CD4-positive, alpha-beta T cell treated with Interleukin-4 for 1 hour (primary cell): ENCODE results near the gene DMRTA2.
"Not testable (repeated sequence)": the region's sequence is repeated elsewhere in the genome, so short reads cannot be mapped to it uniquely, and the experiment has no call there.

Source experiments
- DNase-seq, 2 donors: peaks; one replicate each; pipeline ENCODE4 v3.0.0-alpha.2; 2020 to 2022

Gene DMRTA2

DNA sequence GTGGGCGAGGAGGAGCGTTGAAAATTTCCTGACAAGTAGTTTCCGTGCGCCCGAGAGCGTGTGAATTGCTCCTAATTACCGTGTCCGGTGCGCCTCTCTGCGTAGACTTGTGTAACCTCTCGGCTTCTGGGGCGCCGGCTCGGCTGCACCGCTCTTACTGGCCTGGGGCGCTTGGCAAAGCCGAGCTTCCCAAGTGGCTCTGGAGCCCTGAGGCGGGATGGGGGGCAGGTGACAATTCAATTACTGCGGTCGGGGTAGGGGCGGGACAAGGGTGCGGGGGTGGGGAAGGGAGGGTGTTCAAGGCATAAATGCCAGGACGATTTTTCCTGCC is 392 bp upstream of the DMRTA2 start:
- DNase-seq, result no peak

DNA sequence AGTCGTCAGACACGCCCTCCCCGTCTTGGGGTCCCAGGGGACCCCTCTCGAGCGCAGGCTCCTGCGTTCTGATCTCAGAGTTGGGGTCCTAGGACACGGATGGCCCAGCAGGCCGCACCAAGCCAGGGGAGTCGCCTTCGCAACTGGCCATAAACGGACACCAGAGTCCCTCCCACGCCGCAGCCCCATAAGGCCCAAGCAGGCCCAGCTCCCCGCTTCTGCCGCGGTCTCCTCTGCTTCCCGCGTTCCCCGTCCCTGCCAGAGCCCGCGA is 633 bp downstream of the DMRTA2 start:
- no peak for DNase-seq

DNA sequence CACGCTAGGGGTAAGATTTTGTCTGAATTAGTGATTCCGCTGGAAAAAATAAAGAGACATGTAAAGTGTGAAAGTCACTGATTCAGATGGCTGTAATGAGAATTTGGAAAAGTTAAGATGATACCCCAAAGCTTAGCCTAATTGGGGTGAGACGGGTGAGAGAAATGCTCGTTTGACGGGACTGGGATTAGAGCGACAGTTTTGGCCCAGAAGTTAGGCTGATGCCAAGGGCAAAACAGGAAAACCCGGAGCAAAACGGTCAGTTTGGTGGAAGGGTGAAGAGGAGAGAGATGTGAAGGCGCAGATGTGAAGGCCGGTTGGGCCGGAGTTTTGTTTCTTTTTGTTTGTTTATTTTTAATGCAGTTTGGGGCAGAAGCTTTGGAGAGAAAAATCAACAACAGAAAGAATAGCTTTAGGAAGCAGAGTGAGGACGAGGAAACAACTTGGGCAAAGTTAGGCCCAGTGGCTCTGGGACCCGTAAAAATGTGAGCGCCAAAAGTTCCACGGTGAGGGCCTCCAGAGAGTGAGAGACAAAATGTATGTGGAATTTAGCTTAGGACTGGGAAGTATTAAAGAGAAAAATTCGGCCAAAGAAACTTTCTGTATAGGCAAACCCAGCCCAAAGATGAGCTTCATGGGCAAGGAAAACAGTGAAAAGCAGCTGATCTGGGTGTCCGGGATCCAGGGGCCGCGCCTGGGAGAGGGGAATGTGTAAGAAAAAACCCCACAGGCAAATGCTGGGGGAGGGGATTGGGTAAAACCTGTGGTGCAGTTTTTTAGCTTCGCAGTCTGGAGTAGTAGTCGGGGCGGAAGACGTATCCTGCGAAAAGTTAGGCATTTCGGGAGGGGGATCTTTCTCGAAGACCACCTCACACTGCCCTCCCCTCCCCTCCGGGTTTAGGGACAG is 1.2 kb downstream of the DMRTA2 start:
- DNase-seq, result no peak

DNA sequence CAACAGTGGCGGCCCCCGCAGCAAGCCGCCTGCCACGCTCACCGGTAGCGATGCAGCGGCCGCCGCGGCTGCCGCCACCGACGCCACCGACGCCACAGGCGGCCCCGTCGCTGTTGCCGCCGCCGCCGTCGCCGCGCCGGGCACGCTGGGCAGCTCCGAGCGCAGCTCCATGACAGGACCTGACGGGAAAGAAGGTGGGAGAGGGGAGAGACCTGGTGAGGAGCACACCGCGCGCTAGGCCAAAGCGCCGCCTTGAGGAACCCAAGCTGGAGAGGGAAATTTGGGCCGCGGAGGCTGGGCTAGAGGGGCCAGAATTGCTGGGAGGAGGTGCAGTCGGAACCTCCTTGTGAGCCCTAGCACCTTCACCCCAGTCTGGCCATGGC is 1.9 kb downstream of the DMRTA2 start:
- no peak for DNase-seq

DNA sequence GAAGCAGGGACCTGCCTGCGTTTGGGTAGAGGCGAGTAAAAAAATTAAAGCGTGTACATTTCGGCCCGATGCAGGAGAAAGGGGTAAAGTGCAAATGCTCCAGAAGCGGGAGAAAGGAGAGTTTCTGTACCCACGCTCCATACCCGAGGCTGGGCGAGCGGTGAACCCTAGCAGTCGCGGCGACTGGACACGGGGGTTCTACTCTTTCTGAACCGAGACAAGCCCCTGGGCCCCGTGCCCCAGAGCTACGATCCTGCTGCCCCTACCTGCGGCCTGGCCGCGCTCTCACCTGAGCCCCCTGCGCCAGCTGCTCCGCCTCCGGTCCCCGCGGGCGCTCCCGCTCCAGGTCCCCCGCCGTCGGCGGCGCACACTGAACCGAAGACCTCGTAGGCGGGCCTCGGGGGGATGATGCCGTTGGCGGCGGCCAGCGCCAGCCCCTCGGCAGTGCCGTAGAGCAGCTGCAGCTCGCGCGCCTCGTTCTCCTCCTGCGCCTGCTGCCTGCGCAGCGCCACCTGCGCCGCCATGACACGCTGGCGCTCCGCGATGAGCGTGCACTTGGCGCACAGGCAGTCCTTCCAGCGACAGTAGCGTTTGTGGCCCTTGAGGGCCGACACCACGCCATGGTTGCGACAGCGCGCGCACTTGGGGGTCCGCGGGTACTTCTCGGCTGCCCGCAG is 2.4 kb downstream of the DMRTA2 start:
- DNase-seq, result no peak

DNA sequence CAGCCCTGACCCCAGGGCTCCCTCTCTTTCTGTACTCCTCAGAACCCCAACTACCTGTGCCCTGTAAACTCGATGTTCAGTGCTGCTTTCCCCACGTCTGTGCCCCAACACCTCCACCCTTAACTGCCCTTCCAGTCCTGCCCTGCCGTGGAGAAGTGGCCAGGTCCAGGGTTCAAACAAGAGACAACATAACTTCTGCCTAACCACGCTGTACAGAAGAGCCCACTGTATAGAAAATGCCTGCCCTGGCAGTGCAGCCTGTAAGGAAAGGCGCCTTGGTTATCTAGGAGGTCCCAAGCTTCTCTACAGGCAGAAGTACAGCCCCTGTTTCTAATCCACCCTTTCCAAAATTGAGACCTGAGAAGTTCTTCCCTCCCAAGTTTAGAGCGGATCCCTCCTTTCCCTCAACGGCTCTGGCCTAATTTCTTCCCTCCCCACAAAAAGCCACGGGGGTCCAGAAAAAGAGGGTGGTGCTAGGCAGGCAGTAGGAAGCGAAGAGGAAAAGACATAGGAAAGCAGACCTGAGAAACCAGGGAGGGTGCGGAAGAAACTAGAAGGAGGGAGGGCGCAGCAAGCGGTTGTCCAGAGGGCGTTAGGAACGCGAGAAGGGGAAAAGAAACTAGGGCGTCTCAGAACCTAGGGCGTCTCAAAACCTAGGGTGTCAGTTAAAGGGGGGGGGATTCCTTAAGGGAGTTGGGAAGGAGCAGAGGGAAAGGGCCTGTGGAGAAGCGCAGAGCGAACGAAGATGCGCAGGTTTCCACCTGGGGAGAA is 3.2 kb downstream of the DMRTA2 start:
- no peak for DNase-seq

DNA sequence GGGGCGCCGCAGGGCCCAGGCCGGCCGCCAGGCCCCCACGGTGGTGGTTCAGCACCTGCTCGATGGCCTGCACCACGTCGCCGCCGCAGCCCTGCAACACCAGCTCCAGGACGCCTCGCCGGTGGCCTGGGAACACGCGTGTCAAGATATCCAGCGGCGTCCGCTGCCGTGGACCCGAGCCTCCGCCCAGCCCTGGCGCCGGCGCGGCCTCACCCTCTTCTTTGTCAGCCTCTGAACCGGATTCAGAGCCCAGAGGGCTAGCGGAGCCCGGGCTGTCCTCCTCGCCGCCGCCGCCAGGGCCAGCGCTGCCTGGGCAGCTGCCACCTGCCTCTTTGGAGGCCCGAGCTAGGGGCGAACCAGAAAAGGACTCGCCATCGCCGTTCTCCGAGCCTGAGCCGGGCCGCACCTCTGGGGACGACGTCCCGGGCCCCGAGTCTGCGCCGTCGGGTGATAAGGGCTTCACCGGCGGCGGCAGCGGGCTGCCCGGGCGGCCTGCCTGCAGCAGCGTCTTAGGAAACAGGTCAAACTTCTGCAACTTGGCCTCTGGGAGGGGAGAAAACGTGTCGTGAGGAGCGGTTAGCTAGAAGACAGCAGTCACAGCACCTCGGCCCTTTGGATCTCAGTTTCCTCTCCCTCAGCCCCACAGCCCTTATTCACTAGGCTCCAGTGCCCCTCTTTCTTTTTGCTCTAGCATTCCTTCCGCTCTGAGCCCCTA is 3.9 kb downstream of the DMRTA2 start:
- no peak for DNase-seq

DNA sequence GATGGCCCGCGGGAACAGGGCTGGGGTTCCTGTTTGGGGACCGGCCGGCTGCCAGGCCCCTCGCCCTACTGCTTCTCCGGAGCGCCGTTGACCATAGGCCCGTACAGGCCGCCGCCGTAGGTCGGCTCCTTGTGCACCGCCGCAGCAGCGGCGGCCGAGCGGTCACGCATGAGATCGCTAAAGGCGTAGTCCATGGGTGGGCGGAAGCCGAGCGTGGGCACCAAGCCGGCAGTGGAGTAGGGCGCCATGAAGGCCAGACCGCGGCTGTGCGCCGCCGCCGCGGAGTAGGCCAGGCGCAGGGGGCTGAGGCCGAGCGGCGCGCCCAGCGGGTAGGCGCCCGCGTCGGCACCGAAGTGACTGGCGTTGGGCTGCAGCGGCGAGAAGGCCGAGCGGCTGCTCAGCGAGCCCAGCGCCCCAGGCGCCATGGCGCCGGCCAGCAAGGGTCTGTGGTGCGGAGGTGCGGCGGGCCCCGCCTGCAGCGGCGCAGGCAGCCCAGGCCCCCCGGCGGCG is 4.6 kb downstream of the DMRTA2 start:
- no peak for DNase-seq

DNA sequence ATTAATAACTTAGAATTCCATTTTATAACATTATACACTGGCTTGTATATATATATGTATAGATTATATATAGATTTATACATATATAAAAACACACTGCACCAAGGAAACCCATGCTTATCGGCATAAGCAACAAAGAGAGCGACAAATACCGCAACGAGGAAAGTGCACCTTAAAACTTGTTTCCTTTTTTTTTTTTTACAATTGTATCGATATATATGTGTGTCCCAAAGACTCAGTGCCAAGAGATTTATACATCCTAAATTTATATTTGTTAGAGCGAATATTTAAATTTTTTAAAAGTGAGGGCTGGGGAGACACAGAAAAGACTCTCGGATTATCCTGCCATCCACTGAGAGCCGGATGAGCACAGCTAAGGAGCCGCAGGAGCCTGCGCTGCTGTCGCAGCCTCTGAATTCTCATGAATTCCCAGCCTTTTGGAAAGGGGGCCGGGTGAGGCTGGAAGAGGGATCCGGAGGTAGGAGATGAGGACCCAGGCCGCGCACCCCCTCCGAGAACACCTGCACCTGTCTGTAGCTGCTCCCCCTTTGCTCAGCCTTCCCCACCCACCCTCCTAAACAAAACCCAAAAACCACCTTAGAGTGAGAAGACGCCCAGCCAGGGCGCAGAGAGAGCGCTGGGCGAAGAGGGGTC is 5.2 kb downstream of the DMRTA2 start:
- DNase-seq, result no peak

DNA sequence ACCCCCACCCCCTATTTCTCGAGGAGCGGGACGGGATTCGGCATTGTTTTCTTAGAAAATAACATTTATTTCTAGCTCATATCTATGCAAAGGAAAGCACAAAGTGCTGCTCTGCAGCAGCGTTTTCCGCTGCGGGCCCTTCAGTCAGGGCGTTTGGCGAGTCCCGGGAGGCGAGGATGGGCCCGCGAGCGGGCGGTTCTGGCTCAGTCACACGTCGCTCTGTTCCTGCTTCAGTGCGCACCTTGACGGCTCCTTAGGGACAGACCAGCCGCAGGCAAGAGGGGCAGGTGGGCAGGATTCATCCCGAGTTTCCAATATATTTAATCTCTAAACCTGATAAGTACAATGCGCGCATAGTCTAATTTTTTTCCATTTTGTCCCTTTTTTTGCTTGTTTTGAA is 5.7 kb downstream of the DMRTA2 start:
- no peak for DNase-seq

DNA sequence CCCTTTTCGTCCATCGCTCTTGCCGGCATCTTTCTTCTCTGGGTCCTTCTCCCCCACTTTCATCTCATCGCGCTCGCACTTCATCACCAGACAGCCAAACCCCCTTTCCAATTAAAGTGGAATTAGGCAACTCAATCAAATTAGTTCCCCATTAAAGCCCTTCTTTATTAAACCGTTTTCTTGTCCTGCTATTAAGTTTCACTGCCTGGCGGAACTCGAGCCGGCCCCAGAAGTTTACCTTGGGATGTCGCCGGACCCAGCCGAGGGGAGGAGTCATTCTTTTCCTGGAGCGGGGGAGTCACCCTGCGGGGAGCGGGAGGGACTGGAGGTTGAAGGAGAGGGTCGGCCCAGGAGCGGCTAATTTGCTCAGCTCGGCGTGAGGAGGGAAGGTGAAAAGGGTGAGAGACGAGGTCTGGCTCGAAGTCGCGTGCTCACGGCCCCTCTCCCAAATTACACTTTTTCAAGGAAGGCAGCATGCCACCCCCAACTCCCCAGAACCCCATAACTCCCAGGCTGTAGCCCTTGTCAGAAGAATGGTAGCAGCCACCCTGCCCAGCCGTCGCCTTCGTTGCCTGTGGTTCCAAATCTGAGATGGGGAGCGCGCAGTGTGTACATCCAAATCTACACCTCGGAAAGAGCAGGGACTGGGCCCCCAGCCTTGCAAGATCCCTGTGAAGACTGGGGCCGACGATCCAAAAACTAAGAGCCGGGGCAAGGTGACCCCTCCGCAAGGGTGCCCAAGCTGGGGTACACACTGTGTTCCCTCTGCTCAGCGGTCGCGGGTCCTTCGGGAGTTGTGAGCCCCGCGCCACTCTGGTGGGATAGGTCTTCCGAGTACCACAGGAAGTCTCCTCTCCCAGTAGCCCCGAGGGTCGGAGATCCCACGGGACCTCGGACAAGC is 6.4 kb downstream of the DMRTA2 start:
- DNase-seq, result no peak

DNA sequence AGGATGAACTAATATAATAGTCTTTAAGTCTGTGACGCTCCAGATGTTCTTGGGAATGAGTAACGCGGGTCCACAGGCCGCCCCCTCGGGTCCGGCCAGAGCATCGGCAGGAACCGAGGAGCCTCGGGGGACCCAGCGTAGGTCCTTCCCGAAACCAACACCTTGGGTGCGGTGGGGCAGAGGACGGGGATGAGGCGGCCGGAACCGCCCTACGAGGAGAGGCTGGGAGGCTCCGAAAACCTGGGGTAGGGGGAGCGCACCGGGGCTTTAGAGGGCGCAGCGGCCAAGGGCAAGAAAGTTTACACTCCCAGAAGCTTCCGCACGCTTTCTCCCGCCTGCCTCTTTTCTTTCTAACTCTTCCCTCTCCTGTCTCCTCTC is 7.1 kb downstream of the DMRTA2 start:
- DNase-seq, result no peak

DNA sequence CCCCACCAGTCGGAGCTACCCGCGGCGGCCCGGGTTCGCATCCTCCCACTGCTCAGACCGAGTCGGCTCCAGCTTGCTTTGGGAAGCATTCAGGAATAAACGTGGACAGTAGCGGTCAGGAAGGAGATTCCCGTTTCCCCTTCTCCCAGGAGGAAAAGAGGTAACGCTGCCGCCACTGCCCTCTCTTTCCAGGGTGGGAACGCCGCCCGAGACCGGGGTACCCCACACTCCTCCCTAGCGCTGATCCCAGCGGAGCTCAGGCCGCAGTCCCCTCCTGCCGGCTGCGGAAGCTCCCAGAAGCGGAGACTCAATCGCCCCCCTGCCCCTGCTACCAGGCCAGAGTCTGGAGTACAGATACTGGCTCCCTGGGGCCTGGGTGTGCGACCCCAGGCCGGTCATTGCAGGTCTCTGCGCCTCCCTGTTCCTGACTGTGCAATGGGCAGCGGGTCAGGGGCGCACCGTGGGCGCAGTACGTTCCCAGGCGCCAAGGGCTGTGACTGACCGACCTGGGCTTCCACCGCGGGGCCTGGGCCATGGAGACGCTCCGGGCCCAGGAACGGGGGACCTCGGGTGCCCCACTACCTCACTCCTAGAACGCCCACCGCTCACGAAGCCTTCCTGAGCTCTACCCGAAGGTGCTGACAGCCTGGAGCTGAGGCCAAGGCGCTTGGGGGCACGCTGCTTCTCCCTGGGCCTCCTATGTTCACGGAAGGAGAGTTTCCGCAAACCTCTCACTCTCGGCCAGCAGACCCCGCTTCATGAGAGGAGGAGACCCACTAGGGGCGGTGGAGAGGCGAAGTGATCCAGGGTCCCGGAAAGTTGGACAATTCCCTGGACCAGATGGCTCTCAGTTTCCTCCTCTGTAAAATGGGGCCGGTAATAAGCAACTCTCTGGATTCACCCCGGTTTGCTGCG is 7.8 kb downstream of the DMRTA2 start:
- no peak for DNase-seq

DNA sequence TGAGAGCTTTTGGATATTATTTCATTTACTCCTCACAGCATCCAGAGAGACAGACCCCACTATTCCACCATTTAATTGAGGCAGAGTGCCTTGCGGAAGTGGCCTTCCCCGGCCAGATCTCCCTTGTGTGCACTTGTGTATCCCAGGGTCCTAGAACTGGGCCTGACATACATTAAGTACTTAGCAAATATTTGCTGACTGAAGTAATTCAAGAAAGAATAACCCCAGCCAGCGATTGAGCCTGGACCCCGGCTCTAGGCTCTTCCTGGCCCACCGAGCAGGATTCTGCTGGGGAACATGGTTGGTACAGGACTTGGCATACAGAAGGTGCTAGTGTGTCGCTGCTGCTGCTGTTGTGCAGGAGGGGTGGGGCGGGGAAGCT is 8.4 kb downstream of the DMRTA2 start:
- no peak for DNase-seq

DNA sequence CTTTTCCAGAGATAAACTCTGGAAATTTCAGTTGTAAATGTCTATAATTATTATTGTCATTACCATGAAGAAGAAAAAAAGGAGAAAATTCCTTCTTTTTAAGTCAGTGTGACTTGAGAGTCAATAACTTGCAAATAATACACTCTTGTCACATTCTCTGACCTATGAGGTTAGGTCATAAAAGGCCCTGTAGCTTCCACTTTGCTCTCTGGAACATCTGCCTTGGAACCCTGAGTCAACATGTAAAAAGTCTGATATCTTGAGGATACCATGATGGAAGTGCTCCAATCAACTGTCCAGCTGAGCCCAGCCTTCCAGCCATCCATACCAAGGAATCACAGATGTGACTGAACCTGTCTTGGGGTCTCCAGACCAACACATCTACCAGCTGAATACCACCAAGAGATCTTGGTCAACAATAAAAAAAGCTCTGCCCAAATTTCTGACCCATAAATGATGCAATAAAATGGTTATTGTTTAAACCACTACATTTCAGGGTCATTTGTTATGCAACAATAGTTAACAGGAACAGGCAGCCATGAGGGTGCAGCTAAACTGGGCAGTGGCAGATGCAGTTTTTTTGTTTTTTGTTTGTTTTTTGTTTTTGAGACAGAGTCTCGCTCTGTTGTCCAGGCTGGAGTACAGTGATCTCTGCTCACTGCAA is 10.3 kb downstream of the DMRTA2 start:
- no peak for DNase-seq

DNA sequence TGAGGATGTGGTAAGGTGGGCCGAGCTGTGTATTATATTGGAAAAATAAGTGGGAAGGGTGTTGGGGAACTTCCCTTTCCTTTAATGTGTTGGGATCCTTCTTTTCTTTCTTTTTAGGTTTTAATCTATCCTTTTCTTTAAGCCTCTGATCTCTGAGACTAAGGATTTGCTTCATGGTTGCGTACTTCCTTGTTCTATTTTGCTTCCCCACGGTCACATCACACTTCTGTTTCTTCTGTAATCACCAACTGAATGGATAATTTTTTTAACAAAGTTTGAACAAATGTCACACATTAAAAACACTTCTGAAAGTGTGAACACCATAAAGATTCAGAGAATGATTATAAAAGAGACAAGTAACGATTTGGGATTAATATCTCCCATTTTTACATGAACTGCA is 17.4 kb downstream of the DMRTA2 start:
- DNase-seq, result no peak

DNA sequence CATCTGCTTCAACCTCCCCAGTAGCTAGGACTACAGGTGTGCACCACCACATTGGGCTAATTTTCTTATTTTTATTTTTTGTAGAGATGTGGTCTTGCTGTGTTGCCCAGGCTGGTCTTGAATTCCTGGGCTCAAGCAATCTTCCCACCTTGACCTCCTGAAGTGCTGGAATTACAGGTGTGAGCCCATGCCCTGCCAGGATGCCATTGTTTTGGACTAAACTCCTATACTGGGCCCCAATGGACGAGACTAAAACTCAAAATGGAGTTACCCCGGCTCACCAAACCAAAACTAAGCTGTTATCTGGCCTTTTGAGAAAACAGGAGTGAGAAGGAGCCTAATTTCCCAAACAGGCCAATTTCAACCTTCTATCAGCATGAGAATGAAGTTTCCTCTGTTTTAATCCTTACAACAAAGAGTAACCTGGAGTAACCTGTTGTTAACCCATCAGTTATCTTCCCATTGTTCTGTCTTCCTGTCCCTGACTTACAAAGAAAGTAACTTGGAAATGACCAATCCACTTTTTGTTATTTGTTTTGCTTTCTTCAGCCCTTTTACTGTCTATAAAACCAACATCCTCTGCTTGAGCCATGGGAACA is 29.6 kb downstream of the DMRTA2 start:
- no peak for DNase-seq

DNA sequence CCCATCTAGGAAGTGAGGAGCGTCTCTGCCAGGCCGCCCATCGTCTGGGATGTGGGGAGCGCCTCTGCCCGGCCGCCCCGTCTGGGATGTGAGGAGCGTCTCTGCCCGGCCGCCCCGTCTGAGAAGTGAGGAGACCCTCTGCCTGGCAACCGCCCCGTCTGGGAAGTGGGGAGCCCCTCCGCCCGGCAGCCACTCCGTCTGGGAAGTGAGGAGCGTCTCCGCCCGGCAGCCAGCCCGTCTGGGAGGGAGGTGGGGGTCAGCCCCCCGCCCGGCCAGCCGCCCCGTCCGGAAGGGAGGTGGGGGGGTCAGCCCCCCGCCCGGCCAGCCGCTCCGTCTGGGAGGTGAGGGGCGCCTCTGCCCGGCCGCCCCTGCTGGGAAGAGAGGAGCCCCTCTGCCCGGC is 41.7 kb downstream of the DMRTA2 start:
- DNase-seq, result not testable (repeated sequence)

DNA sequence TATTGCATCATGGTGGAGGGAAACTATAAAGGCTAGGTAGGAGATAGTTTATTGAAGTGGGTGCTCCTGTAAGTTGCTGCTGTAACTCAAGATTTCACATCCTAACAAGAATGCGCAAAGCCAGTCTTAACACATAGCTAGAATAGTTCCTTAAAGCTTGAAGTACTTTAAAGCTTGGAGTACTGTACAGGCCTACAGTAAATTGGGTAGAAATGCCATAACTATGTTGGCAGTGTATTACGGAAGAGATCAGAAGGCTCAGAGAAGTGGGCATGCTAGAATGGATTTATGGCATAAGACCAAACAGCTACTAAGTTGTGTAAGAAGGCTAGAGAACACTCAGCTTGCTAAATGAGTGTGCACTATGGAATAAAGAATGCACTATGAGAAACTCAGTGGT is 44.5 kb downstream of the DMRTA2 start:
- no peak for DNase-seq

DNA sequence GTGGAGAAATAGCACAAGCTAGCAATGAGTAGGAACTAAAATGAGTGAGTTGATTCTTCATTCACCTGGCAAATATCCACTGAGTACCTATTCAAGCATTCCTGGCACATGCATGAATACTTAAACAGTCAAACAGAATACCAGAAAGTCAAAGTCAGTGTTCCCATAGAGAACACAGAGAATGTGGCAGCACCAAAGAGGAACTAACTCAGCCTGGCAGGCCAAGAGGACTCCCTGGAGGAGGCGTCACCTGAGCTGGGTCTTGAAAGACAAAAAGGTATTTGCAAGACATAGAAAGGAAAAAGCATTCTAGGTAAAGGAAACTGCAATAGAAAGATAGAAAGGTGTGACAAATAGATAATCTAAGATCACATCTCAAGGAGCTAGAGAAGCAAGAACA is 49.7 kb downstream of the DMRTA2 start:
- DNase-seq, result no peak
